ENCODE results near the gene HHIPL1.

The HHIPL1 gene

DNA sequence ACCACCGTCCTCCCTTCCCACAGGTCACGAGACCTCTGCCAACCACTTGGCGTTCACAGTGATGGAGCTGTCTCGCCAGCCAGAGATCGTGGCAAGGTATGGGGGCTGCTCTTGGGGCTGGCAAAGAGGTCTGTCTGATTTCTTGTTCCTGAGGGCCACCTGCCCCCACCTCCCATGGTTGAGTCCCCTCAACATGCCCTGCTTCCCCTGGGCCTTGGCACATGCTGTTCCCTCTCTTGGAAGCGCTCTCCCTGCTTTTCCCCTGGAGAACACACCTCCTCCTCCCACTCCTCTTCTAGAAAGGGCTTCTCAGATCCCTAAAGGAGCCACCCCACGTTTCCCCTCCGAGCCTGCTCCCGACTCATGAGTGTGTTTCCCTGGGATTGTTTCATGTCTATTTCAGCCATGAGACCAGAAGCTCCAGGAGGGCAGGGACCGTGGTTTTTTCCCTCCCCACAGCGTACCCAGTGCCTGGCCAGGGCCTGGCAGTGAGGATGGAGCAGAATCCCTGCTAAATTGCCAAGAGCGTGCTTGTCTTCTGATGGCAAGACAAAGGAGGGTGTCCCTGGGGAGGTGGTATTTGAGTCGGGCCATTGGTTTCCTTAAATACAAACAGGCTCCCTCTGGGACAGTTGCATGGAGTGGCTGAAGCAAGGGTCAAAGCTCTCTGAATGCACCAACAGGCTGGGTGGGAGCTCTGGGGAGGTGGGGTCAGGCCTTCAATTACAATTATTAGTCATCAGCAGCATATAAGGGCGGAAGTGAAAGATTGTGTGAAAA lies 73.3 kb downstream of the HHIPL1 start:
- peak; percentile 62 for DNase-seq

DNA sequence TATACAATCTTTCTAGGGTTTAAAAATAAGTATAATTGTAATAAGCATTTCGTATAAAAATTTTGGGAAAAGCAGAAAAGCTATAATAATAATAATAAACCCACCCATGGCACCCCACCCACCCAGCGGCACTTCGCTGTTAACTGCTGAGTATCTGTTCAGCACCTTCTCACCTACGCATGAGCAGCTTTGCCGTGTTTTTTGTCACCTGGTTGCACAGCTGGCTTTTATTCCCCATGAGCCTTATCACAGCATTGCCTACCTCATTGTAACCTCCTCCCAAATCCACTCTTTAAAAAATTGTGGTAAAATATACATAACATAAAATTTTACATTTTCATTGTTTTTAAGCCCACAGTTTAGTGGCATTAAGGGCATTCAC lies 73.9 kb downstream of the HHIPL1 start:
- no peak for DNase-seq

DNA sequence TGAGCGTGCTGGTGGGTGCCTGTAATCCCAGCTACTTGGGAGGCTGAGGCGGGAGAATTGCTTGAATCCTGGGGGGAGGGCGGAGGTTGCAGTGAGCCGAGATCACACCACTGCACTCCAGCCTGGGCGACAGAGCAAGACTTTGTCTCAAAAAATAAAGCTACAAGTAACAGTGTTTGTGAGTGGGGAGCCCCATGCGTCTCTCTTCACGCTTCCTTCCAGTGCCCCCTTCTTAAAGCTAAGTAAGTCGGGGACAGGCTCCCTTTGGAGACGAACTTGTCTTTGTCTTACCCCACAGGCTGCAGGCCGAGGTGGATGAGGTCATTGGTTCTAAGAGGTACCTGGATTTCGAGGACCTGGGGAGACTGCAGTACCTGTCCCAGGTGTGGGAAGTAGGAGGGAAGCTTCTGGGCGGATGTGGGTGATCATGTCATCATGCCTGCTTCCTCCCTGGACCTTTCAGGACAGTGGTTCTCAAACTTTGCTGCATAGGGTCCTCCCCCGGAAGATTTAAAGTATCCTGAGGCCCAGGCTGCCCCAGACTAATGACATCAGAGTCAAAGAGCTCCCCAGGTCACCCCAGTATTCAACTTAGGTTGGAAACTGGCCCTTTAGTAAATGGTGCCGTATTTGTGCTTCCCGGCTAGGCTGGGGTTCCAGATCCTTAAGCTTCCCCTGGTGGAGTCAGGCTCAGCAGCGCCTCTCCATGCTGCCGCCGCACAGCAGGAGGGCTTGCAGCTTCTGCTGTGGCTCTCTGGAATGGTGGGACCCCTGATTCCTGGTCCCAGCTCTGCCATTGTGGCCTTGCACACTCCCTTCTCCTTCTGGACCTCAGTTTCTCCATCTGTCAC lies 76.2 kb downstream of the HHIPL1 start:
- no peak for DNase-seq

DNA sequence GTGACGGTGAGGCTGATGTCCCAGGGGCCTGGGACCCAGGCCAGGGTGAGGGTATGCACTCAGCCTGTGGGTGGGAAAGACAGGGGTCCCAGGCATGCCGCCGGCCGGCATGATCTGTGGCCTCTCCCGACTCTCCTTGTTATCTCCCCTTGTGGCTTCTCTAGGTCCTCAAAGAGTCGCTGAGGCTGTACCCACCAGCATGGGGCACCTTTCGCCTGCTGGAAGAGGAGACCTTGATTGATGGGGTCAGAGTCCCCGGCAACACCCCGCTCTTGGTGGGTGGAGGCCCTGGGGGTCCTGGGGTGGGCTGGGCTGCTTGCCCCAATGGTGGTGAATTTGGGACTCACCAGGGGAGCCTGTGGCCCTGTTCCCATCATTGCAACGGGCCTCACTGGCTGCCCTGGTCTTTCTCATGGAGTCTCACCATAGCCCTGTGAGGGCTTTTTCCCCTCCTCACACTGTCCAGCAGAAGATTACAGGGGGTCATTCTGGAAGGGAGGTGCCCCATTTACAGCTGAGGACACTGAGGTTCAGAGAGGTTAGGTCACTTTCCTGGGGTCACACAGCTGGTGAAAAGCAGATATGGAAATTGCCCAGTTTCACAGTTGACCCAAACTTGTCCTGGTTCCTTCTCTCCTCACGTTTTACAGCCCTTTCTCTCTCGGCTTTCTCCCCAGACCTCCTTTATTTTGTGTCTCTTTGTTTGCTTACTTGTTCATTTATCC lies 77.0 kb downstream of the HHIPL1 start:
- no peak for DNase-seq

DNA sequence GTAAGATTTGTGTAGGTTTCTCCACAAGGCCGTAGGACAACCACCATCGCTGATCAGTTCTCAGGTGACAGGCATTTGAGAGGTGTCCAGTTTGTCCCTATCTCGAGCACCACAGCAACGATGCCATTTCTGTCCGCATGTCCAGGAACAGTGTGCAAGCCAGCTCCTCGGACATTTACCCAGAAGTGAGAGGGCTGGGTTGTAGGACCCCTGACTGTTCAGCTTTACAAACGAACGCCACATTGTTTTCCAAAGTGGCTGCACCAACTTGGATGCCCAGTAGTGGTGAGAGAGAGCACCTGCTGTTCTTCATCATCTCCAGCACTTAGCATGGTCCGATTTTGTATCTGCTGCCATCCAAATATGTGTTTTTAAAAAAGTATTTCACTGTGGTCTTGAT lies 77.8 kb downstream of the HHIPL1 start:
- DNase-seq = no peak

DNA sequence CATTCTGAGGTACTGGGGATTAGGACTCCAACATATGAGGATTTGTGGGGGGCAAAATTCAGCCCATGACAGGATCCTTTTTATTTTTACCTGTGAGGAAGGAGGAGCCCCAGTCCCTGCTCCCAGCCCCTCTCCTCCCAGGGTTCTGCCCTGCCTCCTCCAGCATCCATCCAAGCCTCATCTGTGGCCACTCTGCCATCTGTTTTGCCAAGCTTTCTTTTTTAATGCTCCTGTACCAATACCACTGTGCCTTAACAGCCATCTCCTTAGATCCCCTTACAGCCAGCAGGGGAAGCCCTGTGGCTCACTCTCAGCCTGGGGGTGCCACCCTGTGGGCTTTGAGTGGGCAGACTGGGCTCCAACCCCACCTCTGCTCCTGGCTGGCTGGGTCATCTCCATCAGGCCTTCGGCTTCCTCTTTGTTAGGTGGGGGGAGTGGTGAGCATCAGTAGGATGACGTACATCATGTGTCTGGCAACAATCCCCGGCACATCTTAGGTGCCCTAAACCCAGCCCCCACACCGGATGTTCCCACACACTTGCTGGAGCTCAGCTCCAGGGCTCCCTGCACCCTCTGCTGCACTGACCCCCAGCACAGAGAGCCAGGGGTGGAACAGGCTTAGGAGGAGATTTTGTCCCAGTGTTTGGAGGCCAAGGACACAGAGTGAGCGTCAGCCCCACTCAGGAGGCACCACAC lies 79.4 kb downstream of the HHIPL1 start:
- DNase-seq = no peak

DNA sequence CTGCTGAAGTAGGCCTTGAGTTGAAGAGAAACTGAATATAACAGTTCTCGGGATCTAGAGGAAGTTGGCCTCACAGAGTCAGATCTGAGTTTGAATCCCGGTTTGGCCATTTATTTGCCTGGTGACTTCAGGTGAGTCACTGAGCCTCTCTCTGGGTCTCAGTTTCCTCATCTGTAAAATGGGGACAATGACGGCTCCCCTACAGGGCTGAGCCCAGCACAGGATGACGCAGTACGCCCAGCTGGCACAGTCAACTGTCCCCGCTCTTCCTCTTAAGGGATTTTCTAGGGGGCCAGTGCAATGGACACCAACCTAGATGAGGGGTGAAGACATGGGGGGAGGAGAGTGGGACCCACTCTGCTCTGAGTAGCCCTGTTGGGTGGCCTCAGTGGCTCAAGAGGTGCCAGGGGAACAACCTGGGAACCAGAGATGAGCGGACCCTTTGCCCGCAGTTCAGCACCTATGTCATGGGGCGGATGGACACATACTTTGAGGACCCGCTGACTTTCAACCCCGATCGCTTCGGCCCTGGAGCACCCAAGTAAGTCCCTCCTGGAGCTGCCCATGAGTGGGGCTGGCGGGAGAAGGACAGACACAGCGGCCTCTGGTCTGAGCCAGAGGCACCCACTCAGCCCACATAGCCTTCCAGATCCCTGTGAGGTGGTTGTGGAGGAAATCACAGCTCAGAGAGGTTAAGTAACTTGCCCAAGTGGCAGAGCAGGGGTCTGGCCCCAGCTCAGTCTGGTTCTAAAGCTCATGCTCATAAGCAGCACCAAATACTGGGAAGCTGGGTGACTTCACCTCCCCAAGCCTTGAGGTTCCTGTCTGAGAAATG lies 80.2 kb downstream of the HHIPL1 start:
- DNase-seq = no peak

DNA sequence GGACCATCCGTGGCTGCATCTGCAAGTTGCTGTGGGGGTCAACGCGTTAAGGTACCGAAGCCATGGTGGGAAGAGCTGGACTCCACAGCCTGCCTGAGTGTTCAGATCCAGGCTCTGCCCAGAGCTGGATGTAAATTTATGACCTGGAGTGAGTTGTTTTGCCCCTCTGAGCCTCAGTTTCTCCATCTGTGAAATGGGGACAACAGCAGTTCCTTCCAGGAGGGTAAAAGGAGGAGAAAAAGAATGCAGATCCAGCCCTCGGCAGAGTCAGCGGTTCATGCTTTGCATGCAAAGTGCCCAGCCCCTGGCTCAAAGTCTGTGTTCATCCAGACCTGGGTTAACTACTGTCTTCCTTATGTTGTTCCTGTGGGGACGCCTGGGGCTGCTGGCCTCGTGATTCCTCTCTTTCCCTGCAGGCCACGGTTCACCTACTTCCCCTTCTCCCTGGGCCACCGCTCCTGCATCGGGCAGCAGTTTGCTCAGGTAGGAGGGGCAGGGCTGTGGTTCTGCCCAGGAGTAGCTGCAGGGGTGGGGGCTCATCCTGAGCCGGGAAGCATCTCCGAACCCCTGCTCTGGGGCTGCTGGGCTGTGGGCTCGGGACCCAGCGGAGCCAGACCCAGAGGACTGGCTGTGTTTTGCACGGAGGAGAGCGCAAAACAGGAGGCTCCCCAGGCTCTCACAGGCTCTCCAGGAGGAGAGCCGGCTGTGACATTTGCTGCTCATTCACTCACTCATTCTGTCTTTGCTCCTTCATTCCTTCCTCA lies 81.0 kb downstream of the HHIPL1 start:
- DNase-seq = no peak

DNA sequence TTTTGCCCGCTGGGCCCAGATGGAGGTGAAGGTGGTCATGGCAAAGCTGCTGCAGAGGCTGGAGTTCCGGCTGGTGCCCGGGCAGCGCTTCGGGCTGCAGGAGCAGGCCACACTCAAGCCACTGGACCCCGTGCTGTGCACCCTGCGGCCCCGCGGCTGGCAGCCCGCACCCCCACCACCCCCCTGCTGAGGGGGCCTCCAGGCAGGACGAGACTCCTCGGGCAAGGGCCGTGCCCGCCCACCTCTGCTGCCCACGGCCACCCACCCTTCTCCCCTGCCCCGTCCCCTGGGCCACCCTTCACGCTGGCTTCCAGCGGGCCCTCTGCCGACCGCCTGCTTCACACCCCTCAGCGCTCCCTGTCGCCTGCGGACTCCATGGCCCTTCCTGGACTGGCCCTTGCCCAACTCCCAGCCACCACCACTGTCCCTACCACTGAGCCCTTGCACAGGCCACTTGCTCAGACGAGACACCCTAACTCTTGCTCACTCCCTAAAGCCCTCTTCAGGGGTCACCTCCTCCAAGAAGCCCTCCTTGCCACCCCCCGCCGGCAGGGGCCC lies 81.7 kb downstream of the HHIPL1 start:
- DNase-seq = no peak

DNA sequence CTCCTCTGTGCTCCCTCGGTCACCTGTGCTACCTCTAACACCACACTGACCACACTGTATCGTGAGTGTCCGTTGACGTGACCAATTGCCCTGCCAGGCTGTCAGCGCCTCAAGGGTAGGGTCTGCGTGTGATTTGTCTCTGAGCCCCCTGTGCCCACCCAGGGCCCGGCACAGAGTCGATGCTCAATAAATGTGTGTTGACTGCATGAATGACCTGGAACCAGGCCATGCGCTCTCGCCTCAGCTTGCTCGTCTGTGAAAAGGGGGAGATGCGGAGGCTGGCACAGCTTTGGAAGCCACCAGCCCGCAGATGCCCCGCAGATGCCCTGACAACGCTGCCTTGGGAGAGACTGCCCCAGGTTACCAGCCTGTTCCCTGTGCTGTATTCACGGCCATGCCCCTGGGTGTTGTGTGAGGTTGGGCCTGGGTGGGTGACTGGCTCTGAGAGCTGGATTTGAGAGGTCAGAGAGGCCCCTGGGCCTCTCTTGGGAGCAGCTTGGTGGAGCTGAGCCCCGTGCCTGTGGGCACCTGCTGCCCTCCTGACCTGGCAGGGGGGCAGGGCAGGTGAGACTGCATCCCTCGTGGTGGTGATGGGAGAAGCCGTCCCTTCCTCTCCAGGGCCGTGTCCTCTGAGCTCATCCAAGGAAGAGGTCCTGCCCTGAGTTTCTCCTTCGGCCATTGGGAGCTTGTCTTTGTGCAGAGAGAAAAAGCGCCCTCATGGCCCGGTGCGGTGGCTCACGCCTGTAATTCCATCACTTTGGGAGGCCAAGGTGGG lies 82.4 kb downstream of the HHIPL1 start:
- DNase-seq = no peak

DNA sequence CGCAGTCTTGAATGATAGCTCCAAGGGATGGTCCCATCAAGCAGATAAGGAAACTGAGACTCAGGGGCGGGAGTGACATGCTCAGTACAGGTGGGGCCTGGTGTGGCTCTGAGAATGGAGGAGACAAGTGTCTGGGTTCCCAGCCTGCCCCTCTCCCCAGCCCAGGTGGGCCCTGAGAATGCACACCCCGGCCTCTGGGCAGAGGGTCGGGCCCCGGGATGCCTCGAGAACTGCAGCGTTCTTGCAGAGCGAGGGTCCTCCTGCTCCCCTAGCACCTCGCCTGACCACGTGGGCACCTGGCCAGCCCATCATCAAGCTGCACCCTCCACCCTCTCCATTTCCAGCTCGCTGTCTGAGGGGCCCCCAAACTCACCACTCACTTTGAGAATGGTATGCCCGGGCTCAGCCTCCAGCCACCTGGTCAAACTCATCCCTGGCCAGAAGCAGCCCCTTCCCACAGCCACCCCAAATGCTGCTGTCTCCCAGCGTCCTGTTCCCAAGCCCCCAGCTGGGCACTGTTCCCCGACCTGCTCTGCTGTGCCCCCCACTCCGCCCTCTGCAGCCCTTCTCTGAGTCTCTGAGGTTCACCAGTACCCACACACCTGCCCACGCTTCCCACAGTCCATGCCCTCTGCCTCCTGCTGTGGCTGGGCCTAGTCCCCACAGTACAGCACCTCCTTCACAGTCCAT lies 83.4 kb downstream of the HHIPL1 start:
- no peak for DNase-seq

DNA sequence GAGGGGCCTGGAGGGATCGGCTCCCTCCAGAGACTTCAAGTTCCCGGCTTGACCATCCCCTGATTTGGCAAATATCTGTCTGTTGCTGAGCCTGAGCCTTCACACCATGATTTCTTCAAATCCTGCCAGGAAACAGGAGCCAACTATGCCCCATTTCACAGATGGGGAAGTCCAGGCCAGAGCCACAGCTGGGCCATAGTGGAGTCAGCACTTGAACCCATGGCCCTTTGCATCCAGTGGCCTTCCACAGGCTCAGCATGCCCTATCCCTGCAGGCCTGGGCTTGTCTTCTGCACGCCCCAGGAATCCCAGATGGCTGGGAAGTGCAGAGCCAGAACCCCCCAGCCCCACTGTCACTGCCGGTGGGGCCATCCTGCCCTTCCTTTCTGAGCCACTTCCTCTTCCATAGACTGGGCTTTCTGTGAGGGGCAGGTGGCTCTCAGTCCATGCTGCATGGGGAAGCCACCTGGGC lies 84.1 kb downstream of the HHIPL1 start:
- DNase-seq = no peak

Measured in fibroblast of skin of scalp (primary cell).